Measurements from ENCODE around the gene KCNQ1.

DNA sequence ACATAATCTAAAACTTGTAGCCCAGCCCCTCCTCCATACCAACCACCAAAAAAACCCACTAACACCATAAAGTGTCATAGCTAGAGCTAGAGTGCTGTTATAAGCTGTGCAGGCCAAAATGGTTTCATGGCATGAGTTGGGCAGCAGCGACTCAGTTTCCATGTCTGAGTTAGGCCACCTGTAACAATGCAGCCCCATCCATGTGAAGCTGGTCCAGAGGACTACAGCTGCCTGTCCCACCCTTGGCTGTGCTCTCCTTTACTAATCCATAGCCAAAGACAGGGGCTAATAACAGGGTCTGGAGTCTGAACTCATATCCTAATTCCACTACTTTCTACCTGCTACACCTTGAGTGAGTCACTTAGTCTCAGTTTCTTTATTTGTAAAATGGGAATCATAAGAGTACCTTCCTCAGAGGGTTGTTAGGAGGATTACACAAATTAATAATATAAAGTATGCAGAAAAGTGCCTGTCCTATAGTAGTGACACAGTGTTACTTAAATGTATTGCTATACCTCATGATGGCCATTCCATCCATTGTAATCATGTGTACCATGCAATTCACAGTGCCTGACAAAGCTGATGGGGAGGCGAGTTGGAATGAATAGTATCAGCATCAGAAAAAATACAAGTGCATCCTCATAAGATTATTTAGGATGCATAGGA, 234.3 kb downstream of the KCNQ1 start:
- TF ChIP-seq, protein P1, sequence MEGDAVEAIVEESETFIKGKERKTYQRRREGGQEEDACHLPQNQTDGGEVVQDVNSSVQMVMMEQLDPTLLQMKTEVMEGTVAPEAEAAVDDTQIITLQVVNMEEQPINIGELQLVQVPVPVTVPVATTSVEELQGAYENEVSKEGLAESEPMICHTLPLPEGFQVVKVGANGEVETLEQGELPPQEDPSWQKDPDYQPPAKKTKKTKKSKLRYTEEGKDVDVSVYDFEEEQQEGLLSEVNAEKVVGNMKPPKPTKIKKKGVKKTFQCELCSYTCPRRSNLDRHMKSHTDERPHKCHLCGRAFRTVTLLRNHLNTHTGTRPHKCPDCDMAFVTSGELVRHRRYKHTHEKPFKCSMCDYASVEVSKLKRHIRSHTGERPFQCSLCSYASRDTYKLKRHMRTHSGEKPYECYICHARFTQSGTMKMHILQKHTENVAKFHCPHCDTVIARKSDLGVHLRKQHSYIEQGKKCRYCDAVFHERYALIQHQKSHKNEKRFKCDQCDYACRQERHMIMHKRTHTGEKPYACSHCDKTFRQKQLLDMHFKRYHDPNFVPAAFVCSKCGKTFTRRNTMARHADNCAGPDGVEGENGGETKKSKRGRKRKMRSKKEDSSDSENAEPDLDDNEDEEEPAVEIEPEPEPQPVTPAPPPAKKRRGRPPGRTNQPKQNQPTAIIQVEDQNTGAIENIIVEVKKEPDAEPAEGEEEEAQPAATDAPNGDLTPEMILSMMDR (IDR thresholded peaks at IDR 0.05; ENCODE audit: low read length) = no peak
- no peak for TF ChIP-seq EZH2 (IDR thresholded peaks at IDR 0.05; ENCODE audit: borderline replicate concordance, low read length)
